K562 (cell line): ENCODE data around the gene THOC1. TPM values are rescaled to one million over a fixed set of nuclear protein-coding genes. Genes with fewer than 3 reads are reported as not detected.
A peak's percentile ranks its signal among the peaks of the same experiment; 100 is the strongest.

Experiments
- CBFA2T2 ChIP-seq: fragments of 450-650 bp; conservative IDR thresholded peaks from 2 replicates; pipeline ENCODE4 v1.6.1; 2017; ENCODE audit warnings: mild to moderate bottlenecking
- CREB1 ChIP-seq, 2 experiments: sonication (generic) in 1 of 2; formaldehyde crosslinking in 1 of 2; IDR thresholded peaks; 2 replicates each; pipeline versions ENCODE4 v1.6.1 to v1.8.0; 2012 to 2022; ENCODE audit warnings: inconsistent platforms in 1 of 2, mild to moderate bottlenecking in 1 of 2, missing genetic modification reagents in 1 of 2, moderate library complexity in 1 of 2
- FOXJ2 ChIP-seq: fragments of 200-800 bp; sonication (Bioruptor generic); IDR thresholded peaks from 2 replicates; pipeline ENCODE4 v1.6.1; 2016; ENCODE audit warnings: missing genetic modification characterization, missing compliant biosample characterization
- ILK ChIP-seq: fragments of 450-650 bp; IDR thresholded peaks from 2 replicates; pipeline ENCODE4 v1.6.1; 2016; ENCODE audit warnings: missing genetic modification characterization, low read depth, mild to moderate bottlenecking, missing compliant biosample characterization, moderate library complexity, borderline replicate concordance
- MCM5 ChIP-seq: fragments of 450-650 bp; IDR thresholded peaks from 2 replicates; pipeline ENCODE4 v1.6.1; 2016; ENCODE audit warnings: low read depth
- NR3C1 ChIP-seq: sonication (generic); formaldehyde crosslinking; IDR thresholded peaks from 2 replicates; pipeline ENCODE4 v1.8.1; 2022; ENCODE audit warnings: missing genetic modification reagents
- NRF1 ChIP-seq, 2 experiments: fragments of 450-650 bp; IDR thresholded peaks in 1 of 2; conservative IDR thresholded peaks in 1 of 2; 2 replicates each; pipeline ENCODE4 v1.6.1; 2014; ENCODE audit warnings: mild to moderate bottlenecking in 2 of 2
- RNF2 ChIP-seq: sonication (generic); IDR thresholded peaks from 2 replicates; pipeline ENCODE4 v1.6.1; 2016
- ZNF134 ChIP-seq: fragments of 250-450 bp; sonication (Bioruptor Pico); conservative IDR thresholded peaks from 2 replicates; pipeline ENCODE4 v1.4.0; 2020
- ZNF184 ChIP-seq: sonication (generic); formaldehyde crosslinking; IDR thresholded peaks from 2 replicates; pipeline ENCODE4 v1.5.0; 2020; ENCODE audit warnings: missing genetic modification reagents
- ZNF277 ChIP-seq: fragments of 250-450 bp; sonication (Bioruptor Pico); IDR thresholded peaks from 2 replicates; pipeline ENCODE4 v1.8.0; 2022; ENCODE audit warnings: inconsistent platforms, mild to moderate bottlenecking, moderate library complexity, borderline replicate concordance
- ZNF785 ChIP-seq: fragments of 250-450 bp; sonication (Bioruptor Pico); IDR thresholded peaks from 2 replicates; pipeline ENCODE4 v1.4.0; 2020; ENCODE audit warnings: mild to moderate bottlenecking
- polyA plus RNA-seq, 8 experiments: library from polyadenylated mRNA; depleted of rRNA in 4 of 8; stranded (reverse) in 5 of 8; unstranded in 3 of 8; fragments of >200 nt; fragmentation: Nextera tagmentation in 2 of 8; fragmentation: Illumina TruSeq in 1 of 8; extraction: Ambion mirVana in 2 of 8; extraction: Trizol in 1 of 8; gene quantifications; 2 replicates each; pipeline versions ENCODE4 v1.2.1 to v1.2.3, GENCODE V29; 2011 to 2014; ENCODE audit warnings: inconsistent platforms in 1 of 8, missing spikeins in 1 of 8
- total RNA-seq, 7 experiments: library from RNA; depleted of rRNA in 6 of 7; stranded (reverse); fragments of >200 nt in 6 of 7; fragmentation: Illumina TruSeq in 2 of 7; extraction: Trizol in 2 of 7; gene quantifications; 2 replicates each; pipeline versions ENCODE4 v1.2.1 to v1.2.3, GENCODE V29; 2011 to 2021; ENCODE audit warnings: low replicate concordance in 1 of 7
- TF ChIP-seq, protein P1 (sequence below), 2 experiments: fragments of 450-650 bp in 1 of 2; sonication (generic) in 1 of 2; formaldehyde crosslinking in 1 of 2; IDR thresholded peaks in 1 of 2; conservative IDR thresholded peaks in 1 of 2; 2 replicates each; pipeline versions ENCODE4 v1.6.1 to v1.8.1; 2016 to 2023; ENCODE audit warnings: mild to moderate bottlenecking in 2 of 2, moderate library complexity in 2 of 2, inconsistent platforms in 1 of 2, missing genetic modification reagents in 1 of 2

THOC1 gene
- total and polyA plus RNA-seq, 9 of the 15 experiments (the other 6 are each of a cell fraction or from before 2014, with no cell fraction given) = 71.1 to 143 (median 107) TPM

- no peak for TF ChIP-seq ZNF785 (CRISPR knock-in tag)
- TF ChIP-seq ZNF277 = no peak
- no peak for TF ChIP-seq ZNF184 (CRISPR knock-in tag)
- no peak for TF ChIP-seq CREB1 (IDR thresholded peaks at IDR 0.05)
- TF ChIP-seq CREB1 (CRISPR knock-in tag; IDR thresholded peaks at IDR 0.05) = no peak
- TF ChIP-seq RNF2 = no peak
- no peak for TF ChIP-seq ILK (tag)
- TF ChIP-seq NRF1 (conservative IDR thresholded peaks at IDR 0.05 in 1 of 2, IDR thresholded peaks at IDR 0.05 in 1 of 2) = no peak
- TF ChIP-seq FOXJ2 = 0 out of 2 replicates have a peak, but pooled peaks have one; percentile 37
- TF ChIP-seq ZNF134 = no peak
- TF ChIP-seq MCM5 = no peak
- TF ChIP-seq CBFA2T2 = no peak
- TF ChIP-seq, protein P1, sequence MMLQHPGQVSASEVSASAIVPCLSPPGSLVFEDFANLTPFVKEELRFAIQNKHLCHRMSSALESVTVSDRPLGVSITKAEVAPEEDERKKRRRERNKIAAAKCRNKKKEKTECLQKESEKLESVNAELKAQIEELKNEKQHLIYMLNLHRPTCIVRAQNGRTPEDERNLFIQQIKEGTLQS (IDR thresholded peaks at IDR 0.05) = peak; percentile 73
- TF ChIP-seq, protein P1 (CRISPR knock-in tag; conservative IDR thresholded peaks at IDR 0.05) = no peak
- TF ChIP-seq NR3C1 (CRISPR knock-in tag) = no peak
- TF ChIP-seq, all 486 proteins: peak for 6
Observed at GRCh38 chr18:227374-227773, 40.5 kb downstream of the THOC1 start (continued).
